BJ (cell line): ENCODE data around the gene BRINP2. TPM values are rescaled to one million over a fixed set of nuclear protein-coding genes. Genes with fewer than 3 reads are reported as not detected.

ENCODE experiments used
- CTCF ChIA-PET: fragments of 350-600 bp; formaldehyde crosslinking; extraction: SDS; loops from one replicate; lab custom pipeline; 2021; ENCODE audit warnings: antibody characterized with exemption, inconsistent platforms; lab: Yijun Ruan, JAX
- POLR2A ChIA-PET: fragments of 300-600 bp; sonication (Branson Sonifier 250); formaldehyde crosslinking; extraction: SDS; loops from one replicate; lab custom pipeline; 2021; ENCODE audit warnings: antibody characterized with exemption; lab: Charles Lee
- DNase-seq: peaks from one replicate; pipeline ENCODE4 v3.0.0-alpha.2; 2011; ENCODE audit warnings: low read depth
- H3K27me3 ChIP-seq: 2 replicates; pipeline ENCODE4 v1.6.0; 2011; ENCODE audit warnings: low read length; ENCODE audit not compliant: control insufficient read depth, insufficient read depth
- H3K36me3 ChIP-seq: 2 replicates; pipeline ENCODE4 v1.5.1; 2011; ENCODE audit warnings: low read length; ENCODE audit not compliant: control insufficient read depth, insufficient read depth
- H3K4me3 ChIP-seq: 2 replicates; pipeline ENCODE4 v1.5.1; 2011; ENCODE audit warnings: low read depth, mild to moderate bottlenecking, control low read depth, low read length
- CTCF ChIP-seq: IDR thresholded peaks from 2 replicates; pipeline ENCODE4 v1.5.1; 2011; ENCODE audit warnings: low read depth, mild to moderate bottlenecking, control low read depth, inconsistent platforms, low read length, moderate library complexity; ENCODE audit not compliant: insufficient read depth
- polyA plus RNA-seq: library from polyadenylated mRNA; depleted of rRNA; stranded (reverse); fragments of >200 nt; gene quantifications from 2 replicates; pipeline ENCODE4 v1.2.3, GENCODE V29; 2011

The BRINP2 gene
- polyA plus RNA-seq, 1 experiment = 0.02 TPM

- DNase-seq = no peak
- Histone ChIP-seq H3K4me3 (no peak overlapping the region), H3K27me3 (peaks cover 1% of the 10 kb centered on the region; the same call in 1 of the 2 replicates), H3K36me3 (no peaks in the 10 kb centered on the region)
- TF ChIP-seq CTCF = no peak
- ChIA-PET POLR2A (no interaction called here), CTCF (no interaction called here)
Observed at GRCh38 chr1:177238967-177239366, 68.2 kb downstream of the BRINP2 start.

GRCh38 chr1:177239792-177240191 is 69.0 kb downstream of the BRINP2 start:
- TF ChIP-seq CTCF = no peak
- Histone ChIP-seq H3K27me3 (peaks cover 1% of the 10 kb centered on the region; the same call in 1 of the 2 replicates), H3K36me3 (no peaks in the 10 kb centered on the region), H3K4me3 (no peak overlapping the region)
- POLR2A ChIA-PET = no interaction called here
- no peak for DNase-seq
- CTCF ChIA-PET = no interaction called here

- DNase-seq = no peak
- no peaks in the 10 kb centered on the region for H3K27me3 ChIP-seq
- TF ChIP-seq CTCF = no peak
- POLR2A ChIA-PET = no interaction called here
- CTCF ChIA-PET = interaction anchor here (0.6 to 0.7 kb wide), 2 partner anchors 10 to 13 kb away, joined by 3 read pairs; no protein-coding TSS in a partner anchor
- no peak overlapping the region for H3K4me3 ChIP-seq
- no peaks in the 10 kb centered on the region for H3K36me3 ChIP-seq
Observed at GRCh38 chr1:177243773-177244172, 73.0 kb downstream of the BRINP2 start.

GRCh38 chr1:177246710-177247580 is 76.2 kb downstream of the BRINP2 start:
- Histone ChIP-seq H3K27me3 (no peaks in the 10 kb centered on the region), H3K4me3 (no peak overlapping the region), H3K36me3 (no peaks in the 10 kb centered on the region)
- POLR2A ChIA-PET = no interaction called here
- no peak for TF ChIP-seq CTCF
- CTCF ChIA-PET = interaction anchor here (0.7 to 3.5 kb wide), 3 partner anchors 9 to 348 kb away, joined by 3 to 16 read pairs (median 4); no protein-coding TSS in a partner anchor
- DNase-seq = no peak

GRCh38 chr1:177247623-177248176 is 76.9 kb downstream of the BRINP2 start:
- TF ChIP-seq CTCF = no peak
- DNase-seq = no peak
- H3K36me3 ChIP-seq = no peaks in the 10 kb centered on the region
- CTCF ChIA-PET = interaction anchor here (1.4 to 3.5 kb wide), 2 partner anchors 8 to 349 kb away, joined by 4 to 16 read pairs; no protein-coding TSS in a partner anchor
- H3K27me3 ChIP-seq = no peaks in the 10 kb centered on the region
- POLR2A ChIA-PET = no interaction called here
- H3K4me3 ChIP-seq = no peak overlapping the region
